IPS-NIHi11 (cell line): ENCODE data around the gene RIT2.

Source experiments
- DNase-seq: peaks from one replicate; pipeline ENCODE4 v3.0.0; 2012; ENCODE audit warnings: mixed read lengths, low spot score

Gene RIT2

GRCh38 chr18:42929857-42930256, 185.6 kb downstream of the RIT2 start:
- DNase-seq = peak; percentile 9

GRCh38 chr18:42929181-42929580, 186.3 kb downstream of the RIT2 start:
- DNase-seq = no peak

GRCh38 chr18:42925036-42925435, 190.4 kb downstream of the RIT2 start:
- DNase-seq = no peak

GRCh38 chr18:42922363-42922762, 193.1 kb downstream of the RIT2 start:
- DNase-seq = no peak

GRCh38 chr18:42921226-42921737, 194.2 kb downstream of the RIT2 start:
- no peak for DNase-seq

- DNase-seq = no peak
These were observed 194.9 kb downstream of the RIT2 start for GRCh38 chr18:42920621-42921020.

- no peak for DNase-seq
These were observed 200.2 kb downstream of the RIT2 start for GRCh38 chr18:42915299-42915698.

- DNase-seq = no peak
These were observed 201.0 kb downstream of the RIT2 start for GRCh38 chr18:42914476-42914875.

GRCh38 chr18:42909095-42909494, 206.4 kb downstream of the RIT2 start:
- DNase-seq = no peak

- no peak for DNase-seq
These were observed 208.7 kb downstream of the RIT2 start for GRCh38 chr18:42906761-42907160.

- no peak for DNase-seq
These were observed 214.3 kb downstream of the RIT2 start for GRCh38 chr18:42901161-42901560.

GRCh38 chr18:42893977-42894376, 221.5 kb downstream of the RIT2 start:
- no peak for DNase-seq

GRCh38 chr18:42892181-42892580, 223.3 kb downstream of the RIT2 start:
- DNase-seq = no peak

- DNase-seq = no peak
These were observed 223.8 kb downstream of the RIT2 start for GRCh38 chr18:42891705-42892104.

GRCh38 chr18:42883169-42883568, 232.3 kb downstream of the RIT2 start:
- no peak for DNase-seq

- no peak for DNase-seq
These were observed 233.4 kb downstream of the RIT2 start for GRCh38 chr18:42882122-42882521.

GRCh38 chr18:42872838-42873237, 242.6 kb downstream of the RIT2 start:
- DNase-seq = no peak

GRCh38 chr18:42864876-42865275, 250.6 kb downstream of the RIT2 start:
- DNase-seq = no peak

GRCh38 chr18:42861271-42861670, 254.2 kb downstream of the RIT2 start:
- DNase-seq = no peak

- no peak for DNase-seq
These were observed 254.9 kb downstream of the RIT2 start for GRCh38 chr18:42860548-42860947.

- no peak for DNase-seq
These were observed 255.5 kb downstream of the RIT2 start for GRCh38 chr18:42860011-42860410.

- DNase-seq = no peak
These were observed 260.9 kb downstream of the RIT2 start for GRCh38 chr18:42854558-42854957.

- DNase-seq = no peak
These were observed 265.1 kb downstream of the RIT2 start for GRCh38 chr18:42850174-42851083.

GRCh38 chr18:42839408-42839807, 276.1 kb downstream of the RIT2 start:
- DNase-seq = no peak
